Thoracic aorta (tissue), 2 donors: ENCODE results near the gene RAB3A. TPM values are rescaled to one million over a fixed set of nuclear protein-coding genes. Genes with fewer than 3 reads are reported as not detected.
A peak's percentile ranks its signal among the peaks of the same experiment; 100 is the strongest.

Experiments
- ATAC-seq: fragments of 150-250 bp; one replicate; pipeline ENCODE4 v1.8.0; 2017; ENCODE audit warnings: low read depth; ENCODE audit not compliant: insufficient number of reproducible peaks, low FRiP score
- DNase-seq: peaks from one replicate; pipeline ENCODE4 v3.0.0-alpha.2; 2020; ENCODE audit warnings: low spot score
- H3K27ac ChIP-seq, 2 donors: fragments of 200-600 bp; sonication (generic); 1 replicate in 1 of 2; 2 replicates in 1 of 2; pipeline ENCODE4 v1.5.1; 2016; ENCODE audit warnings: mild to moderate bottlenecking in 2 of 2, moderate library complexity in 2 of 2
- H3K27me3 ChIP-seq: fragments of 200-600 bp; sonication (generic); replicated peaks from 2 replicates; pipeline ENCODE4 v1.6.0; 2016; ENCODE audit warnings: mild to moderate bottlenecking; ENCODE audit not compliant: insufficient read depth
- H3K36me3 ChIP-seq: fragments of 200-600 bp; sonication (generic); one replicate; pipeline ENCODE4 v1.5.1; 2016
- H3K4me1 ChIP-seq, 2 donors: fragments of 200-600 bp; sonication (generic); 1 replicate in 1 of 2; 2 replicates in 1 of 2; pipeline versions ENCODE4 v1.5.1 to v1.6.0; 2016; ENCODE audit warnings: low read depth in 2 of 2, mild to moderate bottlenecking in 1 of 2; ENCODE audit not compliant: control insufficient read depth in 1 of 2
- H3K4me3 ChIP-seq: fragments of 200-600 bp; sonication (generic); 2 replicates; pipeline ENCODE4 v1.5.1; 2016; ENCODE audit warnings: mild to moderate bottlenecking
- H3K9me3 ChIP-seq: fragments of 200-600 bp; sonication (generic); 2 replicates; pipeline ENCODE4 v1.5.1; 2016
- total RNA-seq, 2 donors: library from RNA; depleted of rRNA; stranded (reverse); fragments of >200 nt; gene quantifications; one replicate each; pipeline versions ENCODE4 v1.1.0 to v1.2.3, GENCODE V29; 2016
- TF ChIP-seq, protein P1 (sequence below): fragments of 200-600 bp; sonication (generic); IDR thresholded peaks from one replicate; pipeline ENCODE4 v1.5.1; 2019; ENCODE audit warnings: antibody characterized with exemption

The RAB3A gene
- total RNA-seq, 2 donors from 2014 or later, result 1.9 TPM; not detected in 1

DNA sequence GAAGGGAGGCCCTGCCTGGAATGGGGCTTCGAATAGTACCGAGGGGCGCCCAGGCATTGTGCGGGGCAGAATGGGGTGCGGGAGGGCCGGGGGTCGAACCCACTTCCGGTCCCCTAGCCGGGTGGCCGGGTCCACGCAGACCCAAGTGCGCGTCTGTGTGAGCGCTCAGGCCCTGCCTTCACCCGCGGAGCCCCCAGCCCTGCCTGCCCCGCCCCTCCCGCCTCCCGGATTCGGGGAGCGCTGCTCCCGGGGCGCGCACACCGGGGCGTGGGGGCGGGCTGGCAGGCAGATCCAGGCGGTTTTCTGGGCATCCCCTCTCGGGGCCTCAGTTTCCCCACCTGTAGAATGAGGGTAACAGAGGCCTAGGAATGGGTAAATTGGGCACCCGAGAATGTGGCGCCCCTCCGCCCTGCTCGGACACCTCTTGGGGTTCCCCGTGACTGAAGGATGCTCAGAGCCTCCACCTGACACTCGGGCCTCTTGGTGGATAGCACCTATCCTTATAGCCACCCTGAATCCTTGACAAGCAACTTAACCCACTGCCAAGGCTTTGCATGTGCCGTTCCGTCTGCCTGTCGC is 50.2 kb downstream of the RAB3A start:
- Histone ChIP-seq H3K4me1 (peaks cover 20 to 45% of the 10 kb centered on the region in 2 donors), H3K27me3 (no peaks in the 10 kb centered on the region), H3K36me3 (no peaks in the 10 kb centered on the region), H3K4me3 (peak overlapping the region; percentile 83), H3K27ac (peak overlapping the region; percentile 90 to 95), H3K9me3 (no peaks in the 10 kb centered on the region)
- ATAC-seq (no peak), DNase-seq (no peak)
- TF ChIP-seq, protein P1, sequence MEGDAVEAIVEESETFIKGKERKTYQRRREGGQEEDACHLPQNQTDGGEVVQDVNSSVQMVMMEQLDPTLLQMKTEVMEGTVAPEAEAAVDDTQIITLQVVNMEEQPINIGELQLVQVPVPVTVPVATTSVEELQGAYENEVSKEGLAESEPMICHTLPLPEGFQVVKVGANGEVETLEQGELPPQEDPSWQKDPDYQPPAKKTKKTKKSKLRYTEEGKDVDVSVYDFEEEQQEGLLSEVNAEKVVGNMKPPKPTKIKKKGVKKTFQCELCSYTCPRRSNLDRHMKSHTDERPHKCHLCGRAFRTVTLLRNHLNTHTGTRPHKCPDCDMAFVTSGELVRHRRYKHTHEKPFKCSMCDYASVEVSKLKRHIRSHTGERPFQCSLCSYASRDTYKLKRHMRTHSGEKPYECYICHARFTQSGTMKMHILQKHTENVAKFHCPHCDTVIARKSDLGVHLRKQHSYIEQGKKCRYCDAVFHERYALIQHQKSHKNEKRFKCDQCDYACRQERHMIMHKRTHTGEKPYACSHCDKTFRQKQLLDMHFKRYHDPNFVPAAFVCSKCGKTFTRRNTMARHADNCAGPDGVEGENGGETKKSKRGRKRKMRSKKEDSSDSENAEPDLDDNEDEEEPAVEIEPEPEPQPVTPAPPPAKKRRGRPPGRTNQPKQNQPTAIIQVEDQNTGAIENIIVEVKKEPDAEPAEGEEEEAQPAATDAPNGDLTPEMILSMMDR, result no peak

GRCh38 chr19:18152817-18153555 is 50.9 kb downstream of the RAB3A start, which contains the start of gene PIK3R2:
Gene PIK3R2, plus strand, starts transcription at chr19:18153163. Its CDS starts 2,717 bp downstream, at chr19:18155880.
- Histone ChIP-seq H3K27me3 (no peaks in the 10 kb centered on the region), H3K27ac (peak within 1 kb of the TSS; percentile 90 to 95), H3K4me3 (peak within 1 kb of the TSS; percentile 83), H3K4me1 (peaks cover 20 to 44% of the 10 kb centered on the region in 2 donors), H3K36me3 (no peaks in the 10 kb centered on the region), H3K9me3 (no peaks in the 10 kb centered on the region)
- TF ChIP-seq, protein P1, result no peak
- peak; percentile 97 for DNase-seq
- ATAC-seq, result peak; percentile 70

DNA sequence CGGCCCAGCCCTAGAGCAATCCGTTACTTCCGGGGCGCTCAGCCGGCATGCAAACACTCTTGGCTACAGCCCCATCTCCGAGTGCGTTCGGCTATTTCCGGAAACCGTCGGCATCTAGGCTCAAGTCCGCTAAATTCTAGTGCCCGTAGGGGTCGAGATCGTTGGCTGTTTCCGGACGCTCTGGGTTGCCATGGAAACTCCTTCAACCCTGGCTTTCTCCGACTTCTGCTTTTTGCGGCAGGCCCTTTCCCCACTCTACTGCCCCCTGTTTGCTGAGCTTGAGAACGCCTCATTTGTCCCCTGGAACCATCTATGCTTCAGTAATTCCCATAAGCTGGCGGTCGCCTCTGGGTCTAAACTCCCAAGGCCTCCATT is 51.4 kb downstream of the RAB3A start:
- H3K36me3 ChIP-seq, result peaks cover 3% of the 10 kb centered on the region
- DNase-seq (peak; percentile 92), ATAC-seq (peak; percentile 59)
- H3K9me3 ChIP-seq, result no peaks in the 10 kb centered on the region
- peak overlapping the region; percentile 90 to 95 for H3K27ac ChIP-seq
- TF ChIP-seq, protein P1, result peak; percentile 60
- no peaks in the 10 kb centered on the region for H3K27me3 ChIP-seq
- H3K4me1 ChIP-seq, result peaks cover 20 to 39% of the 10 kb centered on the region in 2 donors
- H3K4me3 ChIP-seq, result peak overlapping the region; percentile 83

DNA sequence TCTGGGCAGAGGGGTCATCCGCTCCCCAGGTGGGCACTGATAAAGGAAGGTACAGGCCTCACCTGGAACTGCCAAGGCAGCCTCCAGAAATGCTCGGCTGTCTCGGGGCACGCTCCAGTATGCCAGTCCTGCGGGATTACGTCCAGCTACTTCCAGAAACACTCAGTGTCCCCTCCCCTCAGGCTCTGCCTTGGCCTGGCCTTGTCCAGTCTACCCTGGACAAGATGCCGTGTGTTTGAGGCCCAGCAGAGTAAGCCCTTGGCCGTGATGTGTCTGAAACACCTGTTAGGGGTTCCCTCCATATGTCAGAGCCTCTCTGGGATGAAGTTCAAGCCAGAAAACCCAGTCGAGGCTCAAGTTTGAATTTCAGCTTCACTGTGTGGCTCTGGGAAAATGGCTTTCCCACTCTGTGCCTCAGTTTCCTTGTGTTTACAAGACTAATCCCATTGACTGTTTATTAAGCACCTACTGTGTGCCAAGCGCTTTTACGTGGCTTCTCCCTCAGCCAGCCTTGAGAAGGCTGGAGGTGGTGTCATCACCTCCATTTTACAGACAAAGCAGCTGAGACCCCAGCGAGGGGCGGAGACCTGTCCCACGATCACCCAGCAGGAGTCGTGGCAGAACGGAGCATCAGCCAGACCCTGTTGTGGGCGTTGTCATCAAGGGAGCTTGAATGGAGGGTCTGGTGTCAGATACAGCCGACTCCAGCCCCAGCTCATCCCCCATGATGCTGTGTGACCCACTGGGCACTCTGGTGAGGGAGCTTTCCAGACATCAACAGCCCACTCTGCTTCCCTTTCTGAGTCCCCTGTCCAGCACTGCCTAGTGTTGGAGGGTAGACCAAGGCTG is 52.8 kb downstream of the RAB3A start:
- peak overlapping the region in 1 of 2 donors; percentile 90 for H3K27ac ChIP-seq

More for the DNA sequence above, 52.8 kb downstream of the RAB3A start:
- no peak for DNase-seq
- ATAC-seq, result no peak
- Histone ChIP-seq H3K4me1 (peaks cover 11 to 24% of the 10 kb centered on the region in 2 donors), H3K27me3 (no peaks in the 10 kb centered on the region), H3K9me3 (no peaks in the 10 kb centered on the region), H3K36me3 (peaks cover 10% of the 10 kb centered on the region), H3K4me3 (no peak overlapping the region)
- TF ChIP-seq, protein P1, result no peak
